GM12878 (cell line): ENCODE data around the gene TES. TPM values are rescaled to one million over a fixed set of nuclear protein-coding genes. Genes with fewer than 3 reads are reported as not detected.

Source experiments
- ATAC-seq: fragments of 200-7000 bp; cut with Tn5 transposase; 3 replicates; pipeline ENCODE4 v1.9.1; 2020; ENCODE audit warnings: mild to moderate bottlenecking, moderate library complexity
- BruUV-seq: library from RNA; stranded (reverse); fragments of 400-500 nt; replicated peaks from 2 replicates; lab custom pipeline; 2021; lab: Mats Ljungman, UMichigan
- CTCF ChIA-PET: fragments of 300-600 bp; sonication (Branson Sonifier 250); formaldehyde crosslinking; extraction: SDS; loops from one replicate; lab custom pipeline; 2021; ENCODE audit warnings: inconsistent platforms; lab: Yijun Ruan, JAX
- POLR2A ChIA-PET: fragments of 350-600 bp; formaldehyde crosslinking; extraction: SDS; loops from one replicate; lab custom pipeline; 2021; ENCODE audit warnings: inconsistent platforms; lab: Charles Lee
- RAD21 ChIA-PET: fragments of 300-600 bp; sonication (Branson Sonifier 250); formaldehyde crosslinking; loops from one replicate; lab custom pipeline; 2023; ENCODE audit warnings: antibody characterized with exemption; ENCODE audit not compliant: unreplicated experiment; lab: Charles Lee
- SMC1A ChIA-PET: fragments of 300-600 bp; sonication (Branson Sonifier 250); formaldehyde crosslinking; loops from one replicate; lab custom pipeline; 2023; ENCODE audit not compliant: unreplicated experiment, uncharacterized antibody; lab: Charles Lee
- DNase-seq: peaks from one replicate; pipeline ENCODE4 v3.0.0-alpha.2; 2011; ENCODE audit warnings: low read depth, low spot score
- FAIRE-seq: peaks from 3 replicates; lab custom pipeline; 2011; peaks lifted over from hg19 to GRCh38; lab: Jason Lieb, UNC
- H2AFZ ChIP-seq: 2 replicates; pipeline ENCODE4 v1.6.0; 2011; ENCODE audit warnings: low read depth, low read length, control low read depth; ENCODE audit not compliant: control insufficient read depth
- H3K27ac ChIP-seq: 2 replicates; pipeline ENCODE4 v1.5.1; 2011; ENCODE audit warnings: control low read depth; ENCODE audit not compliant: control insufficient read depth, insufficient read depth
- H3K27me3 ChIP-seq, 2 experiments: replicated peaks in 1 of 2; 2 replicates each; pipeline versions ENCODE4 v1.6.0 to v1.6.1; 2011; ENCODE audit warnings: low read length in 1 of 2; ENCODE audit not compliant: control insufficient read depth in 2 of 2, insufficient read depth in 2 of 2
- H3K36me3 ChIP-seq, 2 experiments: 2 replicates each; pipeline ENCODE4 v1.5.1; 2011; ENCODE audit warnings: low read length in 1 of 2; ENCODE audit not compliant: control insufficient read depth in 2 of 2, insufficient read depth in 2 of 2
- H3K4me1 ChIP-seq: 2 replicates; pipeline ENCODE4 v1.6.1; 2011; ENCODE audit warnings: mild to moderate bottlenecking, low read length, moderate library complexity, mixed read lengths; ENCODE audit not compliant: control insufficient read depth, insufficient read depth
- H3K4me2 ChIP-seq: 2 replicates; pipeline ENCODE4 v1.6.0; 2011; ENCODE audit warnings: control low read depth; ENCODE audit not compliant: control insufficient read depth, insufficient read depth
- H3K4me3 ChIP-seq: fragments of 200-600 bp; sonication (generic); 2 replicates; pipeline ENCODE4 v1.5.1; 2016
- H3K79me2 ChIP-seq: 2 replicates; pipeline ENCODE4 v1.6.0; 2011; ENCODE audit warnings: low read length; ENCODE audit not compliant: control insufficient read depth, insufficient read depth
- H3K9ac ChIP-seq: 2 replicates; pipeline ENCODE4 v1.8.0; 2011; ENCODE audit warnings: low read length, control low read depth, mixed read lengths; ENCODE audit not compliant: control insufficient read depth, insufficient read depth
- H3K9me3 ChIP-seq: replicated peaks from 3 replicates; pipeline ENCODE4 v1.5.1; 2011; ENCODE audit warnings: mild to moderate bottlenecking, low read length; ENCODE audit not compliant: control insufficient read depth, insufficient read depth
- H4K20me1 ChIP-seq: 2 replicates; pipeline ENCODE4 v1.6.0; 2011; ENCODE audit not compliant: control insufficient read depth, insufficient read depth
- CREB1 ChIP-seq: IDR thresholded peaks from 2 replicates; pipeline ENCODE4 v1.6.1; 2012; ENCODE audit warnings: low read depth, mild to moderate bottlenecking, inconsistent platforms
- ETV6 ChIP-seq, 2 experiments: fragments of 450-650 bp in 1 of 2; IDR thresholded peaks in 1 of 2; conservative IDR thresholded peaks in 1 of 2; 2 replicates each; pipeline ENCODE4 v1.6.1; 2014; ENCODE audit warnings: antibody characterized with exemption in 1 of 2, borderline replicate concordance in 1 of 2, low read depth in 1 of 2, mild to moderate bottlenecking in 1 of 2, moderate library complexity in 1 of 2
- FOS ChIP-seq: IDR thresholded peaks from 3 replicates; pipeline ENCODE4 v1.6.1; 2011; ENCODE audit warnings: borderline replicate concordance; ENCODE audit not compliant: insufficient read length; ENCODE audit errors: extremely low read depth
- MTA2 ChIP-seq: fragments of 450-650 bp; IDR thresholded peaks from 2 replicates; pipeline ENCODE4 v1.6.1; 2016; ENCODE audit warnings: low read depth, mild to moderate bottlenecking, moderate library complexity
- NR2C2 ChIP-seq: IDR thresholded peaks from 2 replicates; pipeline ENCODE4 v1.6.1; 2011; ENCODE audit warnings: borderline replicate concordance, low read depth; ENCODE audit not compliant: control insufficient read depth, insufficient read length
- NRF1 ChIP-seq: conservative IDR thresholded peaks from 2 replicates; pipeline ENCODE4 v1.6.1; 2011; ENCODE audit warnings: mild to moderate bottlenecking, low read depth, low read length, improper control_type of control experiment
- YBX1 ChIP-seq: fragments of 450-650 bp; IDR thresholded peaks from 2 replicates; pipeline ENCODE4 v1.6.1; 2016; ENCODE audit warnings: antibody characterized with exemption
- ZBED1 ChIP-seq: IDR thresholded peaks from 2 replicates; pipeline ENCODE4 v1.6.1; 2016; ENCODE audit warnings: borderline replicate concordance
- WGBS: methylation state at CpG from one replicate; pipeline ENCODE4 v1.1.6; 2016; ENCODE audit warnings: low lambda C conversion rate; ENCODE audit not compliant: insufficient replicate concordance, insufficient coverage; ENCODE audit errors: missing lambda C conversion rate; 5-methylcytosine and 5-hydroxymethylcytosine counted together
- in situ Hi-C: fragments of 300-500 bp; cut with MboI; formaldehyde crosslinking; loops from 9 replicates; pipeline ENCODE4 v1.14.3; 2018; ENCODE audit warnings: mixed read lengths
- intact Hi-C: fragments of 100-400 bp; cut with micrococcal nuclease; formaldehyde crosslinking; loops from one replicate; pipeline ENCODE4 v1.14.2; 2022; ENCODE audit not compliant: unreplicated experiment
- polyA plus RNA-seq, 11 experiments: library from polyadenylated mRNA; depleted of rRNA in 4 of 11; unstranded in 6 of 11; stranded (reverse) in 5 of 11; fragments of >200 nt; fragmentation: Nextera tagmentation in 4 of 11; fragmentation: Illumina TruSeq in 1 of 11; extraction: Ambion mirVana in 4 of 11; extraction: Trizol in 1 of 11; gene quantifications; 1 replicate in 1 of 11; 2 replicates in 10 of 11; pipeline versions ENCODE4 v1.2.1 to v1.2.3, GENCODE V29; 2011 to 2016; ENCODE audit warnings: inconsistent platforms in 2 of 11, missing spikeins in 2 of 11, low read depth in 1 of 11
- total RNA-seq, 4 experiments: library from RNA; depleted of rRNA in 3 of 4; stranded (reverse); fragments of >200 nt in 3 of 4; fragmentation: Illumina TruSeq in 1 of 4; extraction: Trizol in 1 of 4; gene quantifications; 2 replicates each; pipeline versions ENCODE4 v1.2.1 to v1.2.3, GENCODE V29; 2013 to 2021
- TF ChIP-seq, protein P1 (sequence below): IDR thresholded peaks from 2 replicates; pipeline ENCODE4 v1.6.1; 2011; ENCODE audit warnings: low read depth, low read length, improper control_type of control experiment, borderline replicate concordance

The TES gene
- total and polyA plus RNA-seq, 10 of the 15 experiments (the other 5 are each of a cell fraction or from before 2014, with no cell fraction given) = 31.2 to 77.5 (median 59.2) TPM

DNA sequence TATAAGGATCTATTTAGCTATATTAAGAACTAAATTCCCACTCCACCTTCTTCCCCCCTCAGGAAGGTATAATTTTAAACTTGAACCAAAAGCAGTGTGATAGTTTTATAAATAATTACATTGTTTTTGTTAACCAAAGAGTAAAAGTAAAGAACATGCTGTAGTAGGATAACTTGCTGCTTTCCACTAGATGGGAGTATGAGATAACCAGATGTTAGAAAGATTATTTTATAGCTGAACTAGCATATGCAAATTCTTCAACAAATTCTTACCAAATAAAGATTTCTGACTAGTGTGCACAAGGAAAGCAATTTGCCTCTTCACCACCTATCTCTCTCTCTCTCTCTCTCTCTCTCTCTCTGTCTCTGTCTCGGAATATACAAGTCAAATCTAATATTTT lies 31.8 kb downstream of the TES start:
- Histone ChIP-seq H3K9ac (no peak overlapping the region), H3K4me2 (no peak overlapping the region), H2AFZ (no peak overlapping the region), H3K36me3 (peaks cover 3 to 22% of the 10 kb centered on the region in 2 experiments), H3K27me3 (no peaks in the 10 kb centered on the region), H4K20me1 (no peaks in the 10 kb centered on the region), H3K27ac (no peak overlapping the region), H3K4me3 (no peak overlapping the region), H3K9me3 (peaks cover 9% of the 10 kb centered on the region; the same call in 2 of the 3 replicates), H3K79me2 (no peaks in the 10 kb centered on the region; the same call in 1 of the 2 replicates), H3K4me1 (no peaks in the 10 kb centered on the region)
- in situ Hi-C loops (no loop called here), intact Hi-C loops (no loop called here)
- FAIRE-seq (no peak), ATAC-seq (no peak), DNase-seq (no peak)
- no peak for TF ChIP-seq ETV6 (conservative IDR thresholded peaks at IDR 0.05 in 1 of 2, IDR thresholded peaks at IDR 0.05 in 1 of 2; ENCODE audit: borderline replicate concordance in 1 of 2, low read depth in 1 of 2)
- TF ChIP-seq ZBED1 = no peak
- no peak for TF ChIP-seq NRF1
- no peak for TF ChIP-seq YBX1
- TF ChIP-seq NR2C2 = no peak
- TF ChIP-seq CREB1 = no peak
- TF ChIP-seq MTA2 = no peak
- TF ChIP-seq, protein P1, sequence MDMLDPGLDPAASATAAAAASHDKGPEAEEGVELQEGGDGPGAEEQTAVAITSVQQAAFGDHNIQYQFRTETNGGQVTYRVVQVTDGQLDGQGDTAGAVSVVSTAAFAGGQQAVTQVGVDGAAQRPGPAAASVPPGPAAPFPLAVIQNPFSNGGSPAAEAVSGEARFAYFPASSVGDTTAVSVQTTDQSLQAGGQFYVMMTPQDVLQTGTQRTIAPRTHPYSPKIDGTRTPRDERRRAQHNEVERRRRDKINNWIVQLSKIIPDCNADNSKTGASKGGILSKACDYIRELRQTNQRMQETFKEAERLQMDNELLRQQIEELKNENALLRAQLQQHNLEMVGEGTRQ = no peak
- TF ChIP-seq FOS = no peak
- ChIA-PET SMC1A (interaction anchor here (1.1 to 2.4 kb wide), 5 partner anchors 11 to 64 kb away, joined by 4 to 9 read pairs (median 4); partner anchors contain the start of gene TES), CTCF (interaction anchor here (0.5 to 1.8 kb wide), 7 partner anchors 10 to 350 kb away, joined by 3 to 7 read pairs (median 4); no protein-coding TSS in a partner anchor), RAD21 (interaction anchor here (0.7 kb wide), 1 partner anchor 15 kb away, joined by 3 read pairs; no protein-coding TSS in a partner anchor), POLR2A (no interaction called here)
- no TSS peak for BruUV-seq
- 89% methylated on average over 1 of the region's 1 CpG for WGBS
